Measurements from ENCODE around the gene CNEP1R1. TPM values are rescaled to one million over a fixed set of nuclear protein-coding genes. Genes with fewer than 3 reads are reported as not detected.
A peak's percentile ranks its signal among the peaks of the same experiment; 100 is the strongest.

CNEP1R1 gene
- total and polyA plus RNA-seq, 9 of the 15 experiments (the other 6 are each of a cell fraction or from before 2014, with no cell fraction given) = 7.6 to 20.1 (median 10.6) TPM

DNA sequence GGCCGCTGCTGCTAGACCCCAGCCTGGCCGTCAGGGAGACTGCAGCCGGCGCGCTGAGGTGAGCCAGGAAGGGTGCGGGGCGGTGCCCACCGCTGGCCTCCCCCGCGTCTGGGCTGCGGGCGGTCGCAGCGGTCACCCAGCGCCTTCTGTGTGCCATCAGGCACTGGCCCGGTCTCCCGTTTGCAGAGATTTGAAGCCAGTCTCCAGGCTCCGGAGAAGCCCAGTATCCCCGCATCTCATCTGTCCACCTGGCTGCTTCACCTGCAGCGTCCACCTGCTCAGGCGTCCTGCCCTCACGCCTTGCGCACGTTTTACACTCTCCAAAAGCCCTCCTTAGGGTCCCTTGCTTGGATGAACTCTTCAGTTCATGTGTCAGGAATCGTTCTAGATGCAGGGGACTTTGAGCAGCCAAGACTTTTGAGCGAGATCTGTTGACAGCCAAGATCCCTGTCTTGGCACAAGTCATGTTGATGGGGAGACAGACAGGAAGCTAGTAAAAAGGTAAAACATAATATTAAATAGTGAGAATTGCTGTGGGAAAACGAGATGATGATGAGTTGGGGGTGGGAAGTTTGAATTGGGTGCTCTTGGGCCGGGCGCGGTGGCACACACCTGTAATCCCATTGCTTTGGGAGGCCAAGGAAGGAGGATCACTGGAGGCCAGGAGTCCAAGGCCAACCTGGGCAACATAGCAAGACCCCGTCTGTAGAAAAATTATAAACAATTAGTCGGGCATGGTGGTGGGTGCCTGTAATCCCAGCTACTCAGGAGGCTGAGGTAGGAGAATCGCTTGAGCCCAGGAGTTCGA is 41.7 kb downstream of the CNEP1R1 start (continued):
- TF ChIP-seq, protein P1, sequence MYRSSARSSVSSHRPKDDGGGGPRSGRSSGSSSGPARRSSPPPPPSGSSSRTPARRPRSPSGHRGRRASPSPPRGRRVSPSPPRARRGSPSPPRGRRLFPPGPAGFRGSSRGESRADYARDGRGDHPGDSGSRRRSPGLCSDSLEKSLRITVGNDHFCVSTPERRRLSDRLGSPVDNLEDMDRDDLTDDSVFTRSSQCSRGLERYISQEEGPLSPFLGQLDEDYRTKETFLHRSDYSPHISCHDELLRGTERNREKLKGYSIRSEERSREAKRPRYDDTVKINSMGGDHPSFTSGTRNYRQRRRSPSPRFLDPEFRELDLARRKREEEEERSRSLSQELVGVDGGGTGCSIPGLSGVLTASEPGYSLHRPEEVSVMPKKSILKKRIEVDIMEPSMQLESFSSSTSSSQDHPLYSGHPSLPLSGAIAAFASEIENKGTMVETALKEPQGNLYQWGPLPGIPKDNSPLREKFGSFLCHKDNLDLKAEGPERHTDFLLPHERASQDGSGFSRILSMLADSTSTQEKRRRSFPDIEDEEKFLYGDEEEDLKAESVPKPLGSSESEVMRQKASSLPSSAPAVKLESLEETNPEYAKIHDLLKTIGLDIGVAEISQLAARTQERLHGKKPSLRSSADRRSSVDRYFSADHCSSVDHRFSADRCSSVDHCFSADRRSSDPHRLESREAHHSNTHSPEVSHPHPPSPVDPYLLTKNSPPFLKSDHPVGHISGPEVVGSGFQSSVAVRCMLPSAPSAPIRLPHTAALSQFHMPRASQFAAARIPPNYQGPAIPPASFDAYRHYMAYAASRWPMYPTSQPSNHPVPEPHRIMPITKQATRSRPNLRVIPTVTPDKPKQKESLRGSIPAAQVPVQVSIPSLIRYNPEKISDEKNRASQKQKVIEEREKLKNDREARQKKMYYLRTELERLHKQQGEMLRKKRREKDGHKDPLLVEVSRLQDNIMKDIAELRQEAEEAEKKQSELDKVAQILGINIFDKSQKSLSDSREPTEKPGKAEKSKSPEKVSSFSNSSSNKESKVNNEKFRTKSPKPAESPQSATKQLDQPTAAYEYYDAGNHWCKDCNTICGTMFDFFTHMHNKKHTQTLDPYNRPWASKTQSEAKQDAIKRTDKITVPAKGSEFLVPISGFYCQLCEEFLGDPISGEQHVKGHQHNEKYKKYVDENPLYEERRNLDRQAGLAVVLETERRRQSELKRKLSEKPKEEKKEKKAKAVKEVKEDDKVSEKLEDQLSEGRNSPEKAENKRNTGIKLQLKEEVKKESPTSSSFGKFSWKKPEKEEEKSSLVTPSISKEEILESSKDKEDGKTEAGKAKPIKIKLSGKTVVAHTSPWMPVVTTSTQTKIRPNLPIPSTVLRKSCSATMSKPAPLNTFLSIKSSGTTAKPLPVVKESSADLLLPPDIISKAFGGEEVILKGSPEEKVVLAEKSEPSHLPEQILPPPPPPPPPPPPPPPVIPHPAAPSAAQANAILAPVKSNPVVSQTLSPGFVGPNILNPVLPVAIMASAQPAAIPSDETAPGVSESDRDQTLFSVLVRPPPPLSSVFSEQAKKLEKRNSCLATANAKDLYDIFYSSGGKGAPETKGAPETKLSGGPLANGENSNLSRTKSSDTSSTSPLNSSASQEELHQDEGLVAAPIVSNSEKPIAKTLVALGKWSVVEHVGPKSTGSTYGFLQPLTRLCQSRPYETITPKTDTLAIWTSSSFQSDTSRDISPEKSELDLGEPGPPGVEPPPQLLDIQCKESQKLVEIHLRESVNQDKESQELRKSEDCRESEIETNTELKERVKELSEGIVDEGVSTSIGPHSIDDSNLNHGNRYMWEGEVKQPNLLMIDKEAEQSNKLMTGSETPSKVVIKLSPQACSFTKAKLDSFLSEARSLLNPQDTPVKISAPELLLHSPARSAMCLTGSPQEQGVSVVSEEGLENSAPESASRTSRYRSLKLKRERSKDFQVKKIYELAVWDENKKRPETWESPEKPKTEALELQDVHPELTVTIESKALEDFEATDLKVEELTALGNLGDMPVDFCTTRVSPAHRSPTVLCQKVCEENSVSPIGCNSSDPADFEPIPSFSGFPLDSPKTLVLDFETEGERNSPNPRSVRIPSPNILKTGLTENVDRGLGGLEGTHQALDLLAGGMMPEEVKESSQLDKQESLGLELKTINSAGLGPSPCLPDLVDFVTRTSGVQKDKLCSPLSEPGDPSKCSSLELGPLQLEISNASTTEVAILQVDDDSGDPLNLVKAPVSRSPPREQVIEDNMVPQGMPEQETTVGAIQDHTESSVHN (IDR thresholded peaks at IDR 0.05; ENCODE audit: borderline replicate concordance in 1 of 2, low read depth in 1 of 2) = no peak
- peak; percentile 88 for TF ChIP-seq ZNF121 (CRISPR knock-in tag; conservative IDR thresholded peaks at IDR 0.05)
- no peak for TF ChIP-seq THRAP3 (IDR thresholded peaks at IDR 0.05; ENCODE audit: borderline replicate concordance)
- TF ChIP-seq CTCFL (IDR thresholded peaks at IDR 0.05; ENCODE audit: borderline replicate concordance, insufficient read depth, low read depth, low read length, poor library complexity, severe bottlenecking) = peak; percentile 2
- TF ChIP-seq RREB1 (CRISPR knock-in tag; IDR thresholded peaks at IDR 0.05) = peak; percentile 12; the same call in 1 of the 2 replicates
- no peak for TF ChIP-seq MCM2 (IDR thresholded peaks at IDR 0.05; ENCODE audit: low read depth)
- TF ChIP-seq VEZF1 (CRISPR knock-in tag; IDR thresholded peaks at IDR 0.05) = no peak
